Testis (tissue), 2 donors: ENCODE results near the gene MTERF4.

ENCODE experiments used
- POLR2A ChIP-seq: fragments of 450-650 bp; IDR thresholded peaks from one replicate; pipeline ENCODE4 v1.6.1; 2017; ENCODE audit warnings: antibody characterized with exemption, mild to moderate bottlenecking, moderate library complexity
- TF ChIP-seq, protein P1 (sequence below), 3 experiments: fragments of 450-650 bp in 2 of 3; fragments of 200-600 bp in 1 of 3; sonication (generic) in 1 of 3; IDR thresholded peaks; one replicate each; pipeline ENCODE4 v1.5.1; 2016 to 2019; ENCODE audit warnings: antibody characterized with exemption in 3 of 3, mild to moderate bottlenecking in 2 of 3, moderate library complexity in 1 of 3

DNA sequence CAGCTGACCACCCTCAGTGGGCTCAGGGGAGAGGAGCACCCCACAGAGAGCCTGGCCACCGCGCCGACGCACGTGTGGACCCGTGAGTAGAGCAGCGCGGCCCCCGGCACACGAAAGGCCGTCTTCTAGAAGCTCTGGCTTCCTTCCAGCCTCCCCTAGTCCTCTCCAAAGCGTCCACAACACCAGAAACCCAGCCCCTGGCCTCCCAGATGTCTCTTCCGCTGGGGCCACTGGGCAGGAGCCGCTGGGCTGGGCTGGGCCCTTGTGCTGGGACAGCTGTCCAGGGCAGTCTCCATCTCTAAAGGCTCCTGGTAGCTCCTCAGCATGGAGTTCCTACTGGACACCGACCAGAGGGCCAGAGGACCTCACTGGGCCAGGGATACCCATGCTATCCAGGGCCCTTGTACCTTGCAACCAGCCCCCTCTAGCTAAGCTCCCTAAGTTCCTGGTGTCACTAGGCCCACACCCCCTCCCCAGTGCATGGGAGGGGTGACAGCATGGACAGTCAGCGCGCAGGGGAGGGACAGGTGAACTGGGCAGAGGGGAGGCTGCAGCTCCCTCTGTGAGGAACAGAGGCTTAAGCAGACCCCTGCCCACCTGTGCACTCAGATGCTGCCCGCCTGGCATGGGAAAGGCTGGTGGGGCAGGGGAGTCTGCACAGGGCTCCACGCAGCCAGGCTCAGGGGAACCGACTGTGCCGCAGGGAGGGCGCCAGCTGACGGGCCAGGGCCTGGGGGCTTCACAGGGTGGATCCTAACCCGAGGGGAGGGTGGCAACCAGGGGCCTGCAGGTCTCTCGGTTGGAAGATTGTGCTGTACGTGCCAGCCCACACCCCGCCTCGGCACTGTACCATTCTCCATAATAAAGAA lies 32.9 kb downstream of the MTERF4 start:
- TF ChIP-seq, protein P1, sequence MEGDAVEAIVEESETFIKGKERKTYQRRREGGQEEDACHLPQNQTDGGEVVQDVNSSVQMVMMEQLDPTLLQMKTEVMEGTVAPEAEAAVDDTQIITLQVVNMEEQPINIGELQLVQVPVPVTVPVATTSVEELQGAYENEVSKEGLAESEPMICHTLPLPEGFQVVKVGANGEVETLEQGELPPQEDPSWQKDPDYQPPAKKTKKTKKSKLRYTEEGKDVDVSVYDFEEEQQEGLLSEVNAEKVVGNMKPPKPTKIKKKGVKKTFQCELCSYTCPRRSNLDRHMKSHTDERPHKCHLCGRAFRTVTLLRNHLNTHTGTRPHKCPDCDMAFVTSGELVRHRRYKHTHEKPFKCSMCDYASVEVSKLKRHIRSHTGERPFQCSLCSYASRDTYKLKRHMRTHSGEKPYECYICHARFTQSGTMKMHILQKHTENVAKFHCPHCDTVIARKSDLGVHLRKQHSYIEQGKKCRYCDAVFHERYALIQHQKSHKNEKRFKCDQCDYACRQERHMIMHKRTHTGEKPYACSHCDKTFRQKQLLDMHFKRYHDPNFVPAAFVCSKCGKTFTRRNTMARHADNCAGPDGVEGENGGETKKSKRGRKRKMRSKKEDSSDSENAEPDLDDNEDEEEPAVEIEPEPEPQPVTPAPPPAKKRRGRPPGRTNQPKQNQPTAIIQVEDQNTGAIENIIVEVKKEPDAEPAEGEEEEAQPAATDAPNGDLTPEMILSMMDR (IDR thresholded peaks at IDR 0.05), result no peak
- TF ChIP-seq POLR2A, result no peak
